Activated naive CD8-positive, alpha-beta T cell treated with anti-CD3 and anti-CD28 coated beads, Interleukin-2, amount 50 U/mL, for 16 hours (primary cell): ENCODE results near the gene SPRED3.

Experiments
- DNase-seq: peaks from one replicate; pipeline ENCODE4 v3.0.0-alpha.2; 2020; ENCODE audit warnings: low read depth, low spot score

The SPRED3 gene

GRCh38 chr19:38445362-38445761, 56.9 kb downstream of the SPRED3 start:
- DNase-seq = no peak

- no peak for DNase-seq
These were observed 59.7 kb downstream of the SPRED3 start for GRCh38 chr19:38448225-38448624.
